GM12892 (cell line): ENCODE data around the gene SLC22A12.

ENCODE experiments used
- DNase-seq: peaks from one replicate; pipeline ENCODE4 v3.0.0; 2011; ENCODE audit not compliant: insufficient read length
- FAIRE-seq: peaks from 2 replicates; lab custom pipeline; 2011; peaks lifted over from hg19 to GRCh38; lab: Jason Lieb, UNC
- POLR2A ChIP-seq: IDR thresholded peaks from 2 replicates; pipeline ENCODE4 v1.6.1; 2011; ENCODE audit warnings: low read depth, low read length, control low read depth
- POLR2AphosphoS5 ChIP-seq: IDR thresholded peaks from 2 replicates; pipeline ENCODE4 v1.6.1; 2011; ENCODE audit warnings: low read depth, low read length, control low read depth
- TAF1 ChIP-seq: IDR thresholded peaks from 2 replicates; pipeline ENCODE4 v1.6.1; 2011; ENCODE audit warnings: low read depth, mild to moderate bottlenecking, control low read depth, low read length, borderline replicate concordance

SLC22A12 gene

DNA sequence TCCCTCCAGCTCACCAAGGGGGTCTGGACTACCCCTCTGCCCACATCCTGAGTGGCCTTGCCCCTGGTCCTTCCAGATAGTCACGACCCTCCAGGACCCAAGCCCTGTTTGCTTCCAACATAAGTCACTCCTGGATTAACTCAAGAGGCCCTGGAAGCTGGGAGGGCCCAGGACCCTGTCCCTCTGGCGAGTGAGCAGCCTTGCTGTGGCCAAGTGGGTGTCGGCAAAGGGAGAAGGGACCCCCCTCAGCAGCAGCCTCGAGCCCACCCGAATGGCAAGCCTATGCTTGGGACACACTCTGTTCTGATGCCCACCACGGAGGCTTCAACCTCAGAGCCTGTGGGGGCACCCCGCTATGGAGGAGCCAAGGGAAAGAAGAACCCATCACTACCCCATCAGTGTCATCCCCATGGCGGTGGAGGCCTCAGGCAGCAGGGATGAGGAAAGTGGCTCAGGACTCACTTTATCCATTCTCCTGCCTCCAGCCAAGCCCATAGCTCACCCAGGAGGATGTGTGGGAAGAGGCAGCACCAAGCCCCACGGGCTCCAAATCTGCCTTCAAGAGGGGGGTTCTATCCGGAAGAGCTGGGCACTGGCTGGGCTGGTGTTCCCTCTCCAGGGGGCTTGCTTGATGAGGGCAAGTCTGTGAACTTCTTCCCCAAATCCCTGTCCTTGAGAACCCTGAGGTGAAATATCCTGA lies 12.5 kb downstream of the SLC22A12 start:
- DNase-seq (no peak), FAIRE-seq (no peak)
- TF ChIP-seq POLR2A (no peak), POLR2AphosphoS5 (no peak), TAF1 (no peak)

DNA sequence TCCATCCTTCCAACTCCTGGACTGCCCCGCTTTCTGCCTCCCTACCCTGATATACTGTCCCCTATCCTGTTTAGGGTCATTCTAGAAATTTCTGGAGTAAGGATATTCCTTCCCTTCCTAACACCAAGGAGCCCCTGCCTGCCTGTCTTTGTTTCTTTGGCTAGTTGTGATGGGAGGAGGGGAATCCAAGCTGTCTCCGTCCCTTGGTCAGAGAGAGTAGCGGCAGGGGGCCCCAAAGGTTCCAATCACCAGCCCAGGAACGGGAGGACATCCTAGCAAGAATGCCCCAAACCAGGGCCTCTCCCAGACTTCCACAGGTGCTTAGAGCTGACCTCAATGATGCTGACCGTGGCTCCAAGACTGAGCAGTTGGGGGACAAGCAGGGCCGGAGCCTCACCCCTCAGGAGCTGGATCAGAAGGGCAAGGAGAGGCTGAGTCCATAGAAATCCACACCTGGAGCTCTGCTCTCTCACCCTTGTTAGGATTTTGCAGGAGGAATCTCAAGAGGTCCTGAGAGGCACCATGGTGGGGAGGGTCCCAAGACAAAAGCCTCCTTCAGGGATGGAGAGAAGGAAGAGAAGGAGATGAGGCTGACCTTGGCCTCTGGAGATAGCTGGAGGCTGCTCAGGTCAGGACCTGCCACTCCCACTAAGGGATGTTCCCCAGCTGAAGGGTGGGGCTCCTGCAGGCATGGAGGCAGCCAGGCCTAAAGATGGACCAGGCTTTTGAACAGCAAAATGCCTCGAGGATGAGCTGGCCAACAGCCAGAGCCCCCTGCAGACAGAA lies 13.6 kb downstream of the SLC22A12 start:
- DNase-seq (no peak), FAIRE-seq (no peak)
- TF ChIP-seq POLR2AphosphoS5 (no peak), POLR2A (no peak), TAF1 (no peak)

DNA sequence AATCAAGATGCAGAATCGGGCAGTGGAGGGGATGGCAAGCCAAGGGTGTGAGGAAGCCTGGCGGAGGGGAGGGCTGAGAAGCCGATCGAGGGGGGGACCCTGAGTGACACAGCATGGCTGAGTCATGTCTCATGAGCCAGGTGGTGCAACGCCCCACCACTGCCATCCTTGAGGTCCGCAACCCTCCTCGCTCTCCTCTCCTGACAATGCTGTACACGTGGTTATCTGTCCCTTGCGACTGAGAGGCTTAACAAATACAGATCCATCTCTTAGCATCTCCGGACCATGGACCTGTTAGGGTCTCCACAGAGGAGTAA lies 14.2 kb downstream of the SLC22A12 start:
- FAIRE-seq (no peak), DNase-seq (no peak)
- TF ChIP-seq POLR2AphosphoS5 (no peak), POLR2A (no peak), TAF1 (no peak)

DNA sequence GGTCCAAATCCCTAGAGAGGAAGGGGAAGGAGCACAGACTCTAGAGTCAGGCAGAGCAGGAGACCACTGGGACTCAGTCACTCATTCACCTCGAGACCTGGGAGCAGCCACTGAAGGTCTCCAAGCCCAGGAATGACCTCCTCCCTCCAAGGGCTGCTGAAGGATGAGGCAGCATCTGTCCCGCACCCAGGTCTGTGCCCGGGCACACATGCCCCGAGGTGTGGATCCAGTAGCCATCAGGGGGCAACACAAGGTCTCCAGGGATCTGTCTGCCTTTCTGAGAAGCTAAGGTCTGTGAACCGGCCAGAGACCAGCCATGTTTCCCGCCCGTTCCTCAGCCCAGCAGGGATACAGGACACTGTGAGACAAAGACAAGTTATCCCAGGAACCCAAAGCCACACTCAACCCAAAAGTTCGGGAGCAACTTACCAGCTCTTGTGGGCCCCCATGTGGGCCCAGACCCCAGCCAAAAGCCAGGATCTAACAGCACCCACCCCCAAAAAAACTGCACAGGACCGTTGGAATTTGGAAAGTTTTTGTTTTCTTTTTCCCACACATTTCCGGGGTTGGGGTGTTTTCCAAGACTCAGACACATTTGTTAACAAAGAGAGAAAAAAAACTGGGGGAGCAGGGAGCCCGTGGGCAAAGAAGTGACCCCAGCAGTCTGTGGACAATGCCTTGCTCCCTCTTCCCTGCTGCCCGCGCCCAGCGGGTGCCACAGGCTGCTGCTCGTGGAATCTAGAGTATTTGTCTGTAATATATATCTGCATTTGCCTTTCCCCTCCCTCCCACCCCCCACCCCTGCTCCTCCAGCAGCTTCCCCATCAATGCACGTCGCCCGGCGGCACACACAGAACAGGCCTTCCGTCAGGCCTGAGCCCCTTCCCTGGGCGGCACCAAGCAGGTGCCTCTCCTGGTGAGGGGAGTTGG lies 14.9 kb downstream of the SLC22A12 start:
- no peak for TF ChIP-seq POLR2AphosphoS5
- no peak for TF ChIP-seq TAF1
- no peak for TF ChIP-seq POLR2A
- DNase-seq = no peak
- FAIRE-seq = no peak

DNA sequence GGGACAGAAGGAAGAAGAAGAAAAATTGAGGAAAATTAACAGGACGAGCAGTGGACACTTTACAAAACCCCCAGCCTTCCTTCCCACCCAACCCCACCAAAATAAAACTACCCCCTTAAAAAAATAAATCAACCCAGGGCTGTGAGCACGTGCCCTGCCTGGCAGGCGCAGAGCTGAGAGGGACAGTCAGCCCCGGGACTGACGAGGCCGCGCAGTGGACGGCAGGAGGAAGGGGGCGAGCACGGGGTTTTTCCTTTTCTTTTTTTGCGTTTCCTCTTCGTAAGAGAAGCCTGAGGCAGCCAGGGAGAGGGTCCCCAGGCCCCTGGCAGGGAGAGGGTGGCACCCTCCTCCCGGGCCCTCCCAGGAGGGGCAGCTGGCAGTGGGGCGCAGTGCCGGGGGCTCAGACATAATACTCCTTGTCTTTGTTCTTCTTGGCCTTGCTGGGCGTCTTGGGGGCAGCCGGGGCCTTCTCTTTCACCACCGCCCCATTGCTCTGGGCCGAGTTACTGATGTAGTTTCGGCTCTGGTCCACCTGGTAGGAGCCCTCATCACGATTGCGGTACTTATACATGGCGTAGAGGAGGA lies 15.9 kb downstream of the SLC22A12 start:
- no peak for FAIRE-seq
- no peak for DNase-seq
- TF ChIP-seq TAF1 (no peak), POLR2AphosphoS5 (no peak), POLR2A (no peak)

DNA sequence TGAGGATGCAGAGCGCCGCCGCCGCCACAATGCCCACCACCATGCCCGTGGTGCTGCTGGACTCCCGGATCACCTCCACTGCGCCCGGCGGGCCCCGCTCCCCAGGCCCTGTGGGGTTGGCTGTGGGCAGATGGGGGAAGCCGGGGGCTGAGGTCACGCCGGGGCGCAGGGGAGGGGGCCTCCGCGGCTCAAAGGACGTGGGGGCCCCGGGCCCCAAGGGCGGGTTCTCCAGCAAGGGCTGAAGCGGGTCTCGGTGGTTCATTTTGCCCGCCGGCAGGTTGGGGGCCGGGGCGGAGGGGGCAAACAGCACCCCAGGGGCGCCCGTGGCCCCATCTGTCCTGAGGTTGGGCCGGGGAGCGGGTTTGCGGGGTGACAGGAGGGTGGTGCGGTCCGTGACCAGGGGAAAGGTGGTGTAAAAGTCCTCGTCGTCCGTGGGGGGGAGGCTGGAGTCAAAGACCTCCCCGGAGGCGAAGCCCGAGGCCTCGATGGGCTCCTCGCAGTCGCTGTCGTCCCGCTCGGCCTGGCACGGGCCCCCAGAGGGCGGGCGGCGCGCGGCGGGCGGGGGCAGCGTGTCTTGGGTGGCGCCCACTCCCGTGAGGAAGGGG lies 16.5 kb downstream of the SLC22A12 start:
- no peak for TF ChIP-seq TAF1
- no peak for TF ChIP-seq POLR2A
- TF ChIP-seq POLR2AphosphoS5 = no peak
- FAIRE-seq (no peak), DNase-seq (no peak)

DNA sequence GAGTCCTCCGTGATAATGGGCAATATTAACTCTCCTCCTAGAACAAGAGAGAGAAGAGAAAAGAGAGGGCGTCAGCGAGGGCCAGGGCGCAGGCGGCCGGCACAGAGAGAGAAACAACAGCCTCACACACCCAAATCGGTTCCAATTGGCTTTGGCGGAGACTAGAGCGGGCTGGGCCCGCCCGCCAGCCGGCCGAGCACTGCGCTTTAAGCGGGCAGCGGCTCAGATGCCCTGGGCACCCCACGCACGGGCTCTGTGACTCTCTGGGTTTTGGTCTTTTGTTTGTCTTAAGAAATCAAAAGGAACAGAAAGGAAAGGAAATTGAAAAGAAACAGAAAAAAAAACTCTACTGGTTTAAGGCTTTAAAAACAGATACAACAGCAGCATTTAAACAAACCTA lies 17.0 kb downstream of the SLC22A12 start:
- TF ChIP-seq POLR2A (no peak), POLR2AphosphoS5 (no peak), TAF1 (no peak)
- no peak for FAIRE-seq
- DNase-seq = no peak

DNA sequence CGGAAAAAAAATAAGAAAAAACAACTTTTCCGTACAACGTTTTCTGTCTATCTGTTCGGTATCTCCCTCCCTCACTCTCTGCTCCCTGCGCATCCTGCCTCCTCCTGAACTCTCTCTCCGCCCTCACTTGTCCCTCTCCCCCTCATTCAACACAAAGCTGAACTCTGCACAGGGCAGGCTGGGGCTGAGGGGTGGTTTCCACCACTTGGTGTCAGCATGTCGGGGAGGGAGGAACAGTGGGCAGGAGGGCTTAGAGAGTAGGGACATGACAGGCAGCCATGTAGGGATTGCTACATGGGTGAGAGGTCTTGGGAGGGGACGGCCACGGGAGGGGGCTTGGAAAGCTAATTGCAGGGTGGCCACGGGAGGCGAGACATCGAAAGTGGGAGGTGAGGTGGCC lies 17.6 kb downstream of the SLC22A12 start:
- DNase-seq (no peak), FAIRE-seq (no peak)
- no peak for TF ChIP-seq POLR2AphosphoS5
- no peak for TF ChIP-seq POLR2A
- TF ChIP-seq TAF1 = no peak

DNA sequence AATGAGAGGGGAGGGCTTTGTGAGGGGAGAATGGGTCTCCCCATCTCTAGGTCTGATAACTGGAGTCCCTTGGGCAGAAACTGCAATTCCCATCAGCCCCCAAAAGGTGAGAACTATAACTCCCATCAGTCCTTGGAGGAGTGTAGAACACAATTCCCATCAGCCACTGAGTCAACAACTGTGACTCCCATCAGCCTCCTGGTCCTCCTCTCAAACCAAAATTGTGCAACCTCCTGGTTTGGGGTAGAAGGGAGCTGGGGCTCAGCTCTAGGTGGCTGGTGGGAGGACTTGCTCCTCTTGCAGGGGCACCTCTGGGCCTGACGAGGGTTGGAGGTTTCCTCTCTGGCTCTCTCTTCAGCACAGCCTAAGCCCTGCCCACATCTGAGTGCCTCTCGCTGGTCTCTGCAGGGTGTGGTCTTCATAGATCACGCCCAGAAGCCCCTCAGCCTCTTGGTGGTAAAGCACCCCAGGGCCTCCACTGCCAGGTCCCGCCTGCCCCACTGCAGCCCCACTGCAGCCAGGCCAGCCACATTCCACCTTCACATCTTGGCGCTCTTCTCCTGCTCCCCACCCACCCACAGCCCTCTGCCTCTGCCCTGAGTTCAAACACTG lies 18.5 kb downstream of the SLC22A12 start:
- FAIRE-seq (no peak), DNase-seq (no peak)
- no peak for TF ChIP-seq TAF1
- TF ChIP-seq POLR2A = no peak
- no peak for TF ChIP-seq POLR2AphosphoS5

DNA sequence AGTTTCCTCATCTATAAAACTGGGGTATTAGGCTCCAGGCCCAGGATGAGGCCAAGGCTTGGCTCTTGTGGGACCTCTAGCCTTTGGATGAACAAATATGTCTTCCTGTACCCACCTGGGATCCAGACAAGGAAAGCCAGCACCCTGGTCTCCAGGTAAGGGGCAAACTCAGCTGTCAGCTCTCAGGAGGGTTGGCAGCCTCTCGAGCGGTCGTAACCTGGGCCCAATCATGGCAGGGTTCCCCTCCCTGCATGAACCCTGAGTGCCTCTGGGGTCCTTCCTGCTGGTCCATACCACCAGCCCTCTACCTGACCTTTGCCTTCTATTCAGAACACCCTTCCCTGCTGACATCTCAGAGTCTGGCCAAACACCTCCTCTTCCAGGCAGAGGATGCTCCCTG lies 19.6 kb downstream of the SLC22A12 start:
- no peak for TF ChIP-seq TAF1
- no peak for TF ChIP-seq POLR2AphosphoS5
- no peak for TF ChIP-seq POLR2A
- DNase-seq = no peak
- FAIRE-seq = no peak
